K562 (cell line): ENCODE measurements around the gene IDI2. TPM values are rescaled to one million over a fixed set of nuclear protein-coding genes. Genes with fewer than 3 reads are reported as not detected.
A peak's percentile ranks its signal among the peaks of the same experiment; 100 is the strongest.

ENCODE experiments used
- AFF4 ChIP-seq: sonication (generic); formaldehyde crosslinking; IDR thresholded peaks from 2 replicates; pipeline ENCODE4 v1.8.0; 2023; ENCODE audit warnings: mild to moderate bottlenecking, missing genetic modification reagents
- CBFA2T2 ChIP-seq: fragments of 450-650 bp; conservative IDR thresholded peaks from 2 replicates; pipeline ENCODE4 v1.6.1; 2017; ENCODE audit warnings: mild to moderate bottlenecking
- CREB3L1 ChIP-seq: fragments of 450-650 bp; IDR thresholded peaks from 2 replicates; pipeline ENCODE4 v1.6.1; 2014; ENCODE audit warnings: low read depth, mild to moderate bottlenecking, moderate library complexity, borderline replicate concordance
- CTCF ChIP-seq, 3 experiments: IDR thresholded peaks in 2 of 3; conservative IDR thresholded peaks in 1 of 3; 2 replicates each; pipeline ENCODE4 v1.5.1; 2011 to 2012; ENCODE audit warnings: low read length in 3 of 3, mild to moderate bottlenecking in 3 of 3, control low read depth in 2 of 3, improper control_type of control experiment in 1 of 3, inconsistent platforms in 1 of 3, low read depth in 1 of 3, mixed read lengths in 1 of 3, moderate library complexity in 1 of 3; ENCODE audit not compliant: insufficient read depth in 2 of 3
- DPF2 ChIP-seq: fragments of 450-650 bp; IDR thresholded peaks from 2 replicates; pipeline ENCODE4 v1.6.1; 2016
- E2F6 ChIP-seq, 2 experiments: IDR thresholded peaks; 2 replicates each; pipeline ENCODE4 v1.6.1; 2011; ENCODE audit warnings: borderline replicate concordance in 1 of 2, control low read depth in 1 of 2, low read depth in 1 of 2, low read length in 1 of 2, mild to moderate bottlenecking in 1 of 2, mixed read lengths in 1 of 2, moderate library complexity in 1 of 2; ENCODE audit not compliant: insufficient read depth in 1 of 2, insufficient read length in 1 of 2, poor library complexity in 1 of 2, severe bottlenecking in 1 of 2; ENCODE audit errors: extremely low read depth in 1 of 2
- FOXA1 ChIP-seq: fragments of 450-650 bp; IDR thresholded peaks from 2 replicates; pipeline ENCODE4 v1.6.1; 2016; ENCODE audit warnings: mild to moderate bottlenecking, borderline replicate concordance
- HIVEP1 ChIP-seq: fragments of 250-450 bp; sonication (Bioruptor Pico); IDR thresholded peaks from 2 replicates; pipeline ENCODE4 v1.4.0; 2020; ENCODE audit warnings: mild to moderate bottlenecking
- HMG20B ChIP-seq: fragments of 250-450 bp; sonication (Bioruptor Pico); IDR thresholded peaks from 2 replicates; pipeline ENCODE4 v1.5.0; 2021; ENCODE audit warnings: mild to moderate bottlenecking
- KLF10 ChIP-seq: fragments of 250-450 bp; sonication (Bioruptor Pico); IDR thresholded peaks from 2 replicates; pipeline ENCODE4 v1.6.1; 2021; ENCODE audit warnings: matching md5 sums
- THRAP3 ChIP-seq: fragments of 450-650 bp; IDR thresholded peaks from 2 replicates; pipeline ENCODE4 v1.6.1; 2016; ENCODE audit warnings: mild to moderate bottlenecking, inconsistent platforms, borderline replicate concordance
- USF1 ChIP-seq: sonication (generic); formaldehyde crosslinking; IDR thresholded peaks from 2 replicates; pipeline ENCODE4 v1.9.0; 2022; ENCODE audit warnings: mild to moderate bottlenecking, missing genetic modification reagents
- ZNF174 ChIP-seq: fragments of 250-450 bp; sonication (Bioruptor Pico); IDR thresholded peaks from 2 replicates; pipeline ENCODE4 v1.4.0; 2020; ENCODE audit warnings: mild to moderate bottlenecking
- ZNF75A ChIP-seq: fragments of 450-650 bp; formaldehyde crosslinking; IDR thresholded peaks from 2 replicates; pipeline ENCODE4 v1.4.0; 2020; ENCODE audit warnings: mild to moderate bottlenecking
- ZSCAN29 ChIP-seq: fragments of 450-650 bp; IDR thresholded peaks from 2 replicates; pipeline ENCODE4 v1.6.1; 2017
- polyA plus RNA-seq, 8 experiments: library from polyadenylated mRNA; depleted of rRNA in 4 of 8; stranded (reverse) in 5 of 8; unstranded in 3 of 8; fragments of >200 nt; fragmentation: Nextera tagmentation in 2 of 8; fragmentation: Illumina TruSeq in 1 of 8; extraction: Ambion mirVana in 2 of 8; extraction: Trizol in 1 of 8; gene quantifications; 2 replicates each; pipeline versions ENCODE4 v1.2.1 to v1.2.3, GENCODE V29; 2011 to 2014; ENCODE audit warnings: inconsistent platforms in 1 of 8, missing spikeins in 1 of 8
- total RNA-seq, 7 experiments: library from RNA; depleted of rRNA in 6 of 7; stranded (reverse); fragments of >200 nt in 6 of 7; fragmentation: Illumina TruSeq in 2 of 7; extraction: Trizol in 2 of 7; gene quantifications; 2 replicates each; pipeline versions ENCODE4 v1.2.1 to v1.2.3, GENCODE V29; 2011 to 2021; ENCODE audit warnings: low replicate concordance in 1 of 7

IDI2 gene
- total and polyA plus RNA-seq, 9 of the 15 experiments (the other 6 are each of a cell fraction or from before 2014, with no cell fraction given) = not detected

GRCh38 chr10:1056326-1057105, 30.9 kb upstream of the IDI2 start, which contains the start of gene WDR37 (continued):
- TF ChIP-seq ZNF75A (CRISPR knock-in tag) (no peak), FOXA1 (no peak), KLF10 (no peak), HIVEP1 (CRISPR knock-in tag) (no peak), CREB3L1 (peak; percentile 57; the same call in 1 of the 2 replicates), E2F6 (IDR thresholded peaks at IDR 0.05; ENCODE audit: borderline replicate concordance in 1 of 2, extremely low read depth in 1 of 2, insufficient read depth in 1 of 2, insufficient read length in 1 of 2, low read depth in 1 of 2, low read length in 1 of 2, poor library complexity in 1 of 2, severe bottlenecking in 1 of 2) (peak; percentile 57 to 78), CTCF (IDR thresholded peaks at IDR 0.05 in 2 of 3, conservative IDR thresholded peaks at IDR 0.05 in 1 of 3; ENCODE audit: insufficient read depth in 2 of 3, low read depth in 1 of 3, low read length in 3 of 3) (no peak), DPF2 (no peak), USF1 (no peak), ZSCAN29 (no peak), ZNF174 (CRISPR knock-in tag) (no peak), HMG20B (CRISPR knock-in tag) (no peak), CBFA2T2 (no peak), THRAP3 (no peak), AFF4 (0 out of 2 replicates have a peak, but pooled peaks have one; percentile 53)
